Effector memory CD8-positive, alpha-beta T cell (primary cell): ENCODE results near the gene ASB15.

Source experiments
- ATAC-seq: fragments of 150-1000 bp; cut with Tn5 transposase; replicated peaks from 2 replicates; pipeline ENCODE4 v1.10.0; 2021; ENCODE audit warnings: mild to moderate bottlenecking, moderate library complexity
- DNase-seq, 3 experiments: peaks; one replicate each; pipeline ENCODE4 v3.0.0; 2021
- H3K27ac Mint-ChIP-seq, 2 donors: one replicate each; pipeline ENCODE4 v1.8.0; 2022; ENCODE audit warnings: mild to moderate bottlenecking in 2 of 2, mixed read lengths in 2 of 2, moderate library complexity in 2 of 2
- H3K27me3 Mint-ChIP-seq, 2 donors: one replicate each; pipeline ENCODE4 v1.8.0; 2022; ENCODE audit warnings: mixed read lengths in 2 of 2
- H3K36me3 Mint-ChIP-seq: one replicate; pipeline ENCODE4 v1.8.0; 2022; ENCODE audit warnings: mild to moderate bottlenecking, moderate library complexity, mixed read lengths; ENCODE audit not compliant: insufficient read depth
- H3K4me1 Mint-ChIP-seq, 2 donors: one replicate each; pipeline ENCODE4 v1.8.0; 2022; ENCODE audit warnings: low read depth in 2 of 2, mixed read lengths in 2 of 2
- H3K4me3 Mint-ChIP-seq, 2 donors: one replicate each; pipeline ENCODE4 v1.8.0; 2022; ENCODE audit warnings: mild to moderate bottlenecking in 2 of 2, mixed read lengths in 2 of 2, moderate library complexity in 2 of 2
- H3K9me3 Mint-ChIP-seq, 2 donors: one replicate each; pipeline ENCODE4 v1.8.0; 2022; ENCODE audit warnings: mixed read lengths in 2 of 2

ASB15 gene

GRCh38 chr7:123669485-123669884, 67.9 kb downstream of the ASB15 start:
- Mint-ChIP-seq H3K27me3 (peaks cover 0 to 19% of the 10 kb centered on the region in 2 donors), H3K4me1 (no peaks in the 10 kb centered on the region), H3K9me3 (no peaks in the 10 kb centered on the region), H3K36me3 (peaks cover 2% of the 10 kb centered on the region), H3K27ac (no peak overlapping the region), H3K4me3 (no peak overlapping the region)
- DNase-seq (no peak), ATAC-seq (no peak)

GRCh38 chr7:123673137-123673732, 71.6 kb downstream of the ASB15 start:
- Mint-ChIP-seq H3K27me3 (peaks cover 0 to 6% of the 10 kb centered on the region in 2 donors), H3K4me1 (no peaks in the 10 kb centered on the region), H3K36me3 (no peaks in the 10 kb centered on the region), H3K27ac (no peak overlapping the region), H3K4me3 (no peak overlapping the region), H3K9me3 (no peaks in the 10 kb centered on the region)
- ATAC-seq (no peak), DNase-seq (no peak)

GRCh38 chr7:123673752-123674398, 72.3 kb downstream of the ASB15 start:
- Mint-ChIP-seq H3K36me3 (no peaks in the 10 kb centered on the region), H3K27ac (no peak overlapping the region), H3K9me3 (no peaks in the 10 kb centered on the region), H3K4me3 (no peak overlapping the region), H3K4me1 (no peaks in the 10 kb centered on the region), H3K27me3 (peaks cover 0 to 2% of the 10 kb centered on the region in 2 donors)
- no peak for DNase-seq
- no peak for ATAC-seq

- Mint-ChIP-seq H3K27ac (no peak overlapping the region), H3K27me3 (no peaks in the 10 kb centered on the region)
Measured at GRCh38 chr7:123674399-123675180, 73.0 kb downstream of the ASB15 start.

GRCh38 chr7:123675181-123675473, 73.5 kb downstream of the ASB15 start:
- ATAC-seq = no peak
- Mint-ChIP-seq H3K27ac (no peak overlapping the region), H3K27me3 (no peaks in the 10 kb centered on the region), H3K4me3 (no peak overlapping the region), H3K9me3 (no peaks in the 10 kb centered on the region), H3K4me1 (no peaks in the 10 kb centered on the region), H3K36me3 (no peaks in the 10 kb centered on the region)
- no peak for DNase-seq

More at GRCh38 chr7:123674399-123675180, 73.0 kb downstream of the ASB15 start:
- DNase-seq = no peak
- Mint-ChIP-seq H3K4me3 (no peak overlapping the region), H3K36me3 (no peaks in the 10 kb centered on the region), H3K4me1 (no peaks in the 10 kb centered on the region), H3K9me3 (no peaks in the 10 kb centered on the region)
- no peak for ATAC-seq

- ATAC-seq = no peak
- H3K27ac Mint-ChIP-seq = no peak overlapping the region
- DNase-seq = no peak
- H3K4me1 Mint-ChIP-seq = no peaks in the 10 kb centered on the region
- H3K27me3 Mint-ChIP-seq = no peaks in the 10 kb centered on the region
- no peak overlapping the region for H3K4me3 Mint-ChIP-seq
- no peaks in the 10 kb centered on the region for H3K9me3 Mint-ChIP-seq
- peaks cover 3% of the 10 kb centered on the region for H3K36me3 Mint-ChIP-seq
Measured at GRCh38 chr7:123677061-123677715, 75.6 kb downstream of the ASB15 start.

- Mint-ChIP-seq H3K36me3 (peaks cover 12% of the 10 kb centered on the region), H3K27me3 (no peaks in the 10 kb centered on the region), H3K4me1 (no peaks in the 10 kb centered on the region), H3K9me3 (no peaks in the 10 kb centered on the region), H3K27ac (no peak overlapping the region), H3K4me3 (no peak overlapping the region)
- ATAC-seq (no peak), DNase-seq (no peak)
Measured at GRCh38 chr7:123679614-123680013, 78.0 kb downstream of the ASB15 start.

GRCh38 chr7:123680580-123680979, 79.0 kb downstream of the ASB15 start:
- ATAC-seq (no peak), DNase-seq (no peak)
- Mint-ChIP-seq H3K27ac (no peak overlapping the region), H3K9me3 (no peaks in the 10 kb centered on the region), H3K4me3 (no peak overlapping the region), H3K36me3 (peaks cover 12% of the 10 kb centered on the region), H3K27me3 (no peaks in the 10 kb centered on the region), H3K4me1 (no peaks in the 10 kb centered on the region)

- H3K9me3 Mint-ChIP-seq = no peaks in the 10 kb centered on the region
- DNase-seq (no peak), ATAC-seq (no peak)
- H3K4me1 Mint-ChIP-seq = no peaks in the 10 kb centered on the region
- H3K4me3 Mint-ChIP-seq = no peak overlapping the region
- H3K36me3 Mint-ChIP-seq = peaks cover 12% of the 10 kb centered on the region
- no peaks in the 10 kb centered on the region for H3K27me3 Mint-ChIP-seq
- H3K27ac Mint-ChIP-seq = no peak overlapping the region
Measured at GRCh38 chr7:123681561-123681960, 79.9 kb downstream of the ASB15 start.

GRCh38 chr7:123682690-123683089, 81.1 kb downstream of the ASB15 start:
- DNase-seq = peak; percentile 7 to 30 (median 9)

GRCh38 chr7:123687161-123687560, 85.5 kb downstream of the ASB15 start:
- ATAC-seq = no peak
- Mint-ChIP-seq H3K27me3 (no peaks in the 10 kb centered on the region), H3K27ac (no peak overlapping the region), H3K36me3 (peaks cover 38% of the 10 kb centered on the region), H3K9me3 (no peaks in the 10 kb centered on the region), H3K4me1 (no peaks in the 10 kb centered on the region), H3K4me3 (no peak overlapping the region)
- DNase-seq = no peak

More at GRCh38 chr7:123682690-123683089, 81.1 kb downstream of the ASB15 start:
- ATAC-seq = no peak
- Mint-ChIP-seq H3K27ac (no peak overlapping the region), H3K9me3 (no peaks in the 10 kb centered on the region), H3K27me3 (no peaks in the 10 kb centered on the region), H3K36me3 (peaks cover 12% of the 10 kb centered on the region), H3K4me3 (no peak overlapping the region), H3K4me1 (no peaks in the 10 kb centered on the region)

GRCh38 chr7:123687727-123688126, 86.1 kb downstream of the ASB15 start:
- no peak overlapping the region for H3K4me3 Mint-ChIP-seq
- no peak overlapping the region for H3K27ac Mint-ChIP-seq
- no peaks in the 10 kb centered on the region for H3K9me3 Mint-ChIP-seq
- peaks cover 43% of the 10 kb centered on the region for H3K36me3 Mint-ChIP-seq
- no peak for DNase-seq
- H3K4me1 Mint-ChIP-seq = no peaks in the 10 kb centered on the region
- H3K27me3 Mint-ChIP-seq = no peaks in the 10 kb centered on the region
- ATAC-seq = no peak
